ENCODE data around the gene ENTPD6.

The ENTPD6 gene

DNA sequence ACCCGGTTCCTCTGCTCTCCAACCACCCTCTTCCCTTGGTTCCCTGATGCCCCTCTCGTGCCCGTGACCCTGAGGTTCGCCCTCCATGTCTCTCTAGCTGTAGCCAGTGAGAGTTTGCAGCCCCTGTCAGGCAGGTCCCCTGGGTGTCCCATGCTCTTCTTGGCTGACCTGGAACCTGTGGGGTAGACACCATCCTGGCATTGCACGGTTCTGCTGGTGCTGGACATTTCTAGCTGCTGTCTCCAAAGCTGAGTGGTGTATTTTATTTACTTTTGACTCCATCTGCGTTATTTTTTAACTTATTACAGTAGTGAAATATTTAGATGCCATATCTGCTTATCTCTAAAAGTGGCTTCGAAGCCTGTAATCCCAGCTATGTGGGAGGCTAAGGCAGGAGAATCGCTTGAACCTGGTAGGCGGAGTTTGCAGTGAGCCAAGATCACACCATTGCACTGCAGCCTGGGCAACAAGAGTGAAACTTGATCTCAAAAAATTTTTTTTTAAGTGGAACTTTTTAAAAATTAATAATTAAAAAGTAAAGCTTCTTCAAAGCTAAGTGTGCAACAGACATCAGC, 12.5 kb downstream of the ENTPD6 start:
- peaks cover 20% of the 10 kb centered on the region for H3K79me2 ChIP-seq (ENCODE audit: control insufficient read depth, low read length)
- H3K27me3 ChIP-seq (ENCODE audit: control insufficient read depth, low read length), result no peaks in the 10 kb centered on the region
- H3K4me1 ChIP-seq (ENCODE audit: control insufficient read depth, low read length), result peaks cover 7% of the 10 kb centered on the region
- H3F3A ChIP-seq (ENCODE audit: control insufficient read depth, insufficient read depth), result no peaks in the 10 kb centered on the region
- no peaks in the 10 kb centered on the region for H4K20me1 ChIP-seq (ENCODE audit: control insufficient read depth, insufficient read depth, low read depth, low read length)
- no peak overlapping the region for H3K27ac ChIP-seq (ENCODE audit: low read depth, low read length)
- no peak overlapping the region for H3K4me2 ChIP-seq (ENCODE audit: low read length)
- H3K9me3 ChIP-seq (ENCODE audit: control insufficient read depth, insufficient read depth, low read length), result no peaks in the 10 kb centered on the region
- H3K4me3 ChIP-seq (ENCODE audit: low read length), result no peak overlapping the region
- TF ChIP-seq, protein P1, sequence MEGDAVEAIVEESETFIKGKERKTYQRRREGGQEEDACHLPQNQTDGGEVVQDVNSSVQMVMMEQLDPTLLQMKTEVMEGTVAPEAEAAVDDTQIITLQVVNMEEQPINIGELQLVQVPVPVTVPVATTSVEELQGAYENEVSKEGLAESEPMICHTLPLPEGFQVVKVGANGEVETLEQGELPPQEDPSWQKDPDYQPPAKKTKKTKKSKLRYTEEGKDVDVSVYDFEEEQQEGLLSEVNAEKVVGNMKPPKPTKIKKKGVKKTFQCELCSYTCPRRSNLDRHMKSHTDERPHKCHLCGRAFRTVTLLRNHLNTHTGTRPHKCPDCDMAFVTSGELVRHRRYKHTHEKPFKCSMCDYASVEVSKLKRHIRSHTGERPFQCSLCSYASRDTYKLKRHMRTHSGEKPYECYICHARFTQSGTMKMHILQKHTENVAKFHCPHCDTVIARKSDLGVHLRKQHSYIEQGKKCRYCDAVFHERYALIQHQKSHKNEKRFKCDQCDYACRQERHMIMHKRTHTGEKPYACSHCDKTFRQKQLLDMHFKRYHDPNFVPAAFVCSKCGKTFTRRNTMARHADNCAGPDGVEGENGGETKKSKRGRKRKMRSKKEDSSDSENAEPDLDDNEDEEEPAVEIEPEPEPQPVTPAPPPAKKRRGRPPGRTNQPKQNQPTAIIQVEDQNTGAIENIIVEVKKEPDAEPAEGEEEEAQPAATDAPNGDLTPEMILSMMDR (IDR thresholded peaks at IDR 0.05; ENCODE audit: low read depth, low read length, poor library complexity, severe bottlenecking), result no peak
- no peak for TF ChIP-seq EZH2phosphoT487 (IDR thresholded peaks at IDR 0.05; ENCODE audit: borderline replicate concordance, low read length)
- no peaks in the 10 kb centered on the region for H3K9me2 ChIP-seq (replicated peaks; ENCODE audit: control insufficient read depth, low read length)
- no peaks in the 10 kb centered on the region; the same call in 1 of the 2 replicates for H3K36me3 ChIP-seq (ENCODE audit: control insufficient read depth, low read length)

DNA sequence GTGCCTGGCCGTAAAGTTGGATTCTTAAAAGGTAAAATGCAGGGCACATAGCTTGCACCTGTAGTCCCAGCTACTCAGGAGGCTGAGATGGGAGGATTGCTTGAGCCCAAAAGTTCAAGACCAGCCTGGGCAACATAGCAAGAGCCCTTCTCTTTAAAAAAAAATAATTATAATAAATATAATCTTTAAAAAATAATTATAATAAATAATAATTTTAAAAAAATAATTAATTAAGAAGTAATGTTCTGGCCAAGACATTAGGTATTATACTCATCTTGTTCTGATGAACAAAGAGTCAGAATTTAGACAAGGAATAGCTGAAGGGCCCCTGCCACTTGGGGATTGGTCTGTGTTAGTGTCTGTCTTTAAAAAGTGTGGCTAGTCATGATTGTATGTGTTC, 13.9 kb downstream of the ENTPD6 start:
- Histone ChIP-seq H3K27ac (ENCODE audit: low read depth, low read length) (no peak overlapping the region), H3K36me3 (ENCODE audit: control insufficient read depth, low read length) (no peaks in the 10 kb centered on the region; the same call in 1 of the 2 replicates), H3K79me2 (ENCODE audit: control insufficient read depth, low read length) (peaks cover 8% of the 10 kb centered on the region), H3K4me3 (ENCODE audit: low read length) (no peak overlapping the region), H3K4me1 (ENCODE audit: control insufficient read depth, low read length) (no peaks in the 10 kb centered on the region), H3K27me3 (ENCODE audit: control insufficient read depth, low read length) (no peaks in the 10 kb centered on the region), H4K20me1 (ENCODE audit: control insufficient read depth, insufficient read depth, low read depth, low read length) (no peaks in the 10 kb centered on the region), H3K9me3 (ENCODE audit: control insufficient read depth, insufficient read depth, low read length) (no peaks in the 10 kb centered on the region), H3K4me2 (ENCODE audit: low read length) (no peak overlapping the region), H3K9me2 (replicated peaks; ENCODE audit: control insufficient read depth, low read length) (no peaks in the 10 kb centered on the region), H3F3A (ENCODE audit: control insufficient read depth, insufficient read depth) (no peaks in the 10 kb centered on the region)
- no peak for TF ChIP-seq EZH2phosphoT487 (IDR thresholded peaks at IDR 0.05; ENCODE audit: borderline replicate concordance, low read length)
- TF ChIP-seq, protein P1 (IDR thresholded peaks at IDR 0.05; ENCODE audit: low read depth, low read length, poor library complexity, severe bottlenecking), result no peak

DNA sequence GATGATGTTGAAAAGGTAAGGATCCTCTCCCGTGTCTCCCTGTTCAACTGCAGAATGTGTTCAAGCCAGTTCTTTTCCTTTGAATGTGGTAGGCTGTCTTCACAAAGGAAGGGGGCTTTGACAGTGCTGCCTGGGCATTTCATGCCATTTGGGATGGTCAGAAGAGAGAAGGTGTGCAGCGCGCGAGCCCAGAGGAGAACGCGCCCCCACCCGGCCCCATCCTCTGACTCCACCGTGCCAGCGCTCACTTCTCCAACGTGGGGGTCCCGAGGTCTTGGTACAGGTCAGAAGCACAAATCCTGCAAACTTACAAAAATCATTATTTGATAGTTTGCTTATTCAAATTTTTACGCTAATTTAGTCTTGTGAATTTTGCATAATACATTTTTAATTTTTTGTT, 14.4 kb downstream of the ENTPD6 start:
- TF ChIP-seq, protein P1 (IDR thresholded peaks at IDR 0.05; ENCODE audit: low read depth, low read length, poor library complexity, severe bottlenecking), result no peak
- TF ChIP-seq EZH2phosphoT487 (IDR thresholded peaks at IDR 0.05; ENCODE audit: borderline replicate concordance, low read length), result no peak
- Histone ChIP-seq H3K36me3 (ENCODE audit: control insufficient read depth, low read length) (peaks cover under 1% of the 10 kb centered on the region; the same call in 1 of the 2 replicates), H3K4me2 (ENCODE audit: low read length) (no peak overlapping the region), H3K9me3 (ENCODE audit: control insufficient read depth, insufficient read depth, low read length) (no peaks in the 10 kb centered on the region), H3F3A (ENCODE audit: control insufficient read depth, insufficient read depth) (no peaks in the 10 kb centered on the region), H3K27ac (ENCODE audit: low read depth, low read length) (no peak overlapping the region), H3K27me3 (ENCODE audit: control insufficient read depth, low read length) (no peaks in the 10 kb centered on the region), H3K4me3 (ENCODE audit: low read length) (no peak overlapping the region), H3K79me2 (ENCODE audit: control insufficient read depth, low read length) (peaks cover 3% of the 10 kb centered on the region), H3K9me2 (replicated peaks; ENCODE audit: control insufficient read depth, low read length) (no peaks in the 10 kb centered on the region), H3K4me1 (ENCODE audit: control insufficient read depth, low read length) (no peaks in the 10 kb centered on the region), H4K20me1 (ENCODE audit: control insufficient read depth, insufficient read depth, low read depth, low read length) (no peaks in the 10 kb centered on the region)

Measured in DOHH2 (cell line).